ENCODE measurements around the gene TXNDC17.
"Not testable (repeated sequence)": the region's sequence is repeated elsewhere in the genome, so short reads cannot be mapped to it uniquely, and the experiment has no call there.

Gene TXNDC17

DNA sequence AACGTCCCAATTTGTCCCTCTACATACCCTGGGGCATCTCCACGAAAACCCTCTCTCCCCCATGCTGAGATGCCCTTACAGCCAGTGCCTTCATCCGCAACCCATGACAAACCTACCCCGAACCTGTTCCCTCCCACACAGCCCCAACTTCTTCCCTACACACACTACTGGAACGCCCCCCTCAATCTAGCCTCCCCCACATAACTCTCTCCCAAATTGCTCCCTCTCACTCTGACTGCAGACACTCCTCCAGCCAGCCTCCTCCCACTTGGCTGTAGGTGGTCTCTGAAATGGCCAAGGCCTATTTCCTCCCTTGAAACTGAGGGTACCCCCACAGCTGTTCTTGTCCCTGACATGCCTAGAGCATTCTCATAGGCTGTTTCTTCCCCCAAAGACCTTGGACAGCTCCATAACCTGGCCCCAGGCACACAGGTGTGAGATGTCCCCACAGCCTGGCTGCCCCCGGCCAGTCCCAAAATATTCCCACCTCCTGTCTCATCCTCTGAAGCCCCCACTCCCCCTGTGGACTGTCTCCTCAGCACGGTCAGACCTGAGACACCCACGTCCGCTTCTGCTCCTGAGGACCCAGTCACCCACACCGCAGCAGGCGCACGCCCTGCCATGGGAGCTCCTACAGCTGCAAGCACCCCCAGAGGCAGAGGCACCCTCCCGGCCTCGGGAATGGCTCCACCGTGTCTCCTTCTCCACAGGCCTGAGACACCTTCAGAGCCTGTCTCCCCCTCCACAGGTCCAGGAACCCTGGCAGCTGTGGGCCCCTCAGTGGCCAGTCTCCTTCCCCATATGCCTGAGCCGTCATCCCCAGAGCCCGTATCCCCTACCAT, 4.0 kb upstream of the TXNDC17 start:
- DNase-seq (ENCODE audit: low read depth in 2 of 3, low spot score in 1 of 3) = no peak

DNA sequence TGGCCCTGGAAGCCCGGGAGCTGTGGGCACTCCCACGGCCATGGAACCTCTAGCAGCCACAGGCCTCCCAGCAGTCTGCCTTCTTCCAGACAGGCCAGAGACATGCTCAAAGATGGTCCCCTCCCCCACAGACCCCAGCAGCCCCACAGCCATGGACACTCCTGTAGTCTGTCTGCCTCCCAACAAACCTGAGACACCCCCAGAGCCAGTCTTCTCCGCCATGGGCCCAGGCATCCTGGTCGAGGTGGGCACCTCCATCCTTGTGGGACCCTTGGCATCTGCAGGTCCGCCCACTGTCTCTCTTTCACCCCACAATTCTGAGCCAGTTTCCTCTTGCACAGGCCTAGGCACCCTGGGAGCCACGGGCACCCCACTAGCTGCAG, 3.4 kb upstream of the TXNDC17 start:
- DNase-seq (ENCODE audit: low read depth in 2 of 3, low spot score in 1 of 3) = no peak

DNA sequence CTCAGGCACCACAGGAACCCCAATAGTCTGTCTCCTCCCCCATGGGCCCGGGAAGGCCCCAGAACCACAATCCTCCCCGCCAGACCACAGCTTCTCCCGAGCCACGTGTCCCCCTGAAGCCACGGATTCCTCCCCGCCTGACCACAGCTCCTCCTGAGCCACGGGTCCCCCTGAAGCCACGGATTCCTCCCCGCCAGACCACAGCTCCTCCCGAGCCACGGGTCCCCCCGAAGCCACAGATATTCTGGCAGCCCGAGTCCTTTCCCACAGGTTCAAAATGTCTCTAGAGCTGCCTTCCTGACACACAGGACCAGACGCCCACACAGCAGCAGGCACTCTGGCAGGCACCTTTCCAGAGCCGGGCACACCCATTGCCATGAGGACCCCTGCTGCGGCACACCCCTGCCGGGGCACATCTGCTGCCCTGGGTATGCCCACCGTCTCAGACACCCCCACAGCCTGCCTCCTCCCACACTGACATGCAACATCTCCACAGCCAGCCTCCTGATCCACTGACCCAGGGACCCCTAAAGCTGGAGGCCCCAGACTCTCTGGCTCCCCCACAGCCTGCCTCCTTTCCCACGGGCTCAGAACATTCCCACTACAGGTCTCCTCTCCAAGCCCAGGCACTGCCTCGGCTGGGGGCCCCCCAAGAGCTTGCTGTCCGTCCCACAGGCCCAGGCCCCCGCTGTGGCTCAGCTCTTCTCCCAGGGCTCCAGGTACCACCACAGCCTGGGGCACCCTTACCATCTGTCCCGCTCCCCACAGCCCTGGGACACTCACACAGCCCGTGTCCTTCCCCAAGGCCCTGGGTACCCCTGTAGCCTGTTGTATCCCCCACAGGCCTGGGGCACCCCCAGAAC, 2.6 kb upstream of the TXNDC17 start:
- no peak for DNase-seq (ENCODE audit: low read depth in 2 of 3, low spot score in 1 of 3)

DNA sequence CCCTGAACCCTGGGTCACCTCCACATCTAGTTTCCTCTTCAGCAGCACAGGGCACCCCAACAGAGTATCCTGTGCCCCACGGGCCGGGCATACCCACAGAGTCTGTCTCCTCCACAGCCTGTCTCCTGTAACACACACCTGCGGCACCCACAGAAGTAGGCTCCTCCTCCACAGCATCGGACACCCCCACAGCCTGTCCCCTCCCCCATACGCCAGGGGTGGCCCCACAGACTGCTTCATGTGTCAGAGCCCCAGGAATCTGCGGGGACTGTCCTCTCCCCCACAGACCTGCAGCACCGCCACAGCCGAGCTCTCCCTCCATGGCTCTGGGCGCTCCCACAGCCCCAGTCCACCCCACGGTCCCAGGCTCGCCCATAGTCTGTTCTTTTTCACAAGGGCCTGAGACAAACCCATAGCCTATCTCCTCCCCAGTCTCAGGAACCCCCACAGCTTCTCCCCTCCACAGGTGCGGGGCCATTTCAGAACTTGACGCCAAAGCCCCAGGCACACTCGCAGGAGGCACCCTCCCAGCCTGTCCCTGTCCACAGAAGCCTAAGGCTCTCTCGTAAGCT, 1.8 kb upstream of the TXNDC17 start:
- no peak for DNase-seq (ENCODE audit: low read depth in 2 of 3, low spot score in 1 of 3)

DNA sequence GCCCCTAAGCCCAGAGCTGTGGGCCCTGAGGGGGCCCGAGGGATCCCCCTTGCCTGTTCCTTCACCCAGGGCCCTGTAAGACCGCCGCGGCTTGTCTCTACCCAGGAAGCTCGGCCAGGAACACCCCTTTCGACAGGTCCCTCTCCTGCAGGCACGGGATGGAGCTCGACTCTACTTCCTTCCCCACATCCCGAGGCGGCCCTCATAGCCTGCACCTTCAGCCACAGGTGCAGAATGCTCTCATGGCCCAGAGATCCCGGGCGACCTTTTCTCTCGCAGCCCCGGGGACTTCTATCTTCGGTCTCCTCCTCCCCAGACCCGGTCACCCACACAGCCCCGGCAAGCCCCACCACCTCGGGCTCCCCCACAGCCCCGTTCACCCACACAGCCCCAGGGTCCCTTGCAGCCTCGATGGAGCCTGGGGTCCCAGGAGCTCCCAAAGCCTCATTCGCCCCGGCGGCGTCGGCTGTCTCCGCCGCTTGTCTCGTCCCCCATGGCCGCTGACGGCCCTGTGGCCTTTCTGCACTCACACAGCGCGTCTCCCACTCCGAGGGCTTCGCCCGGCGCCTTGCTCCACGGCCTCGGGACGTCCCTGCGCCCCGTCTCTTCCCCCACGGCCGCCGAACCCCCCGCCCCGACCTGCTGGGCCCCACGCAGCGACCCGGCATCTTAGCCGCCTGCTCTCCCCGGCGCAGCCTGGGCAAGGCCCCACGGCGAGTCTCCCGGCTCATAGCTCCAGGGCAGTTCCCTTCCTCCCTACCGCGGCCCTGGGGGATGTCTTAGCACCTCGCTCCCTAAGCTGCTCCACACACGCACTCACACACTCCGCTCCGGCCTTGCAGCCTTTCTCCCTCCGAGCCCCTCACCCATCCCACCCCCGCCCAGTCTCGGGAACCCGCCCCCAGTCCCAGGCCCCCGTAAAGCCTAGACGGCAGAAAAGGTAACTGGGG, 999 bp upstream of the TXNDC17 start:
- DNase-seq (ENCODE audit: low read depth in 2 of 3, low spot score in 1 of 3) = peak in 1 of 3 donors; percentile 26

DNA sequence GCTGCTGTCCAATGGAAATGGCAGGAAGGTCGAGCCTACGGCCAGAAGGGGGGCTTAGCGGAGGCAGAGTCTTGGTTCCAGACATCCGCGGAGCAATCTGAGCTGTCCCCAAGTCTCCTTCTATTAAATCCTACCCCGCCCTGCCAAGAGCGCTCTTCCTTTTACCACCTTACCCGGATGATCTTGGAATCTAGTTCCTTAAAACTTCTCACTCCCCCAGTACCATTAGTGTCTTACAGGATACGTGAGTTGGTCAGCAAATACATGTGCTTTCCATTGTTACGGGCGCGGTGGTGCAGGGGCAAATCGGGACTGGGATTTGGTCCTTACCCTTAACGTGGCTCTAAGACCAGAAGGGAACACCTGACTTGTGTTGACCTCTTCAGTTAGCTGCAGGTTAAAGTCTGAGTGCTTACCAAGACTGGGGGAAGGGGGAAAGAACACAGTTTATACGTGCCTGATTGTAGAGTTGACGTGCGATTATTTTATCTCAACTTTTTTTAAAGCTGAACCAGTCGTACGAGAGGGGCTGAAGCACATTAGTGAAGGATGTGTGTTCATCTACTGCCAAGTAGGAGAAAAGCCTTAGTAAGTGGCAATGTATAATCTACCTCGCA, 495 bp downstream of the TXNDC17 start:
- no peak for DNase-seq (ENCODE audit: low read depth in 2 of 3, low spot score in 1 of 3)

DNA sequence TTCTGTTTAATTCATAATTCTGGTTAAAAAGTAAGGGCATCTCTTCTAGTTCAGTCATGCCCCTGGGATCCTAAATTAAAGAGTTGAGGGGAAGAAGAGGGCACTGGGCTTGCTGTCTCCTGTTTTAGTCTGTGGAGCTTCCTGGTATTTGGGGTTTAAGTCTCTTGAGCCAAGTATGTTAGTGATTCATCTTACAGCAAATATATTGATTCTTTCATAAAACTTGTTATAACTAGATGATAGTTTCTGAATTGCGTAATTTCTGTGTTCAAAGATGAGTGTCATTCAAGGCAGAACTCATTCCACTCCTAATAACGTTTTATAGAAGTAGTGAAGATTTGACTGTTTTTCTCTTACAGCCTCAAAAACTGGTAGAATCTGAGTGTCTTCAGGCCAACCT, 1.7 kb downstream of the TXNDC17 start:
- no peak for DNase-seq (ENCODE audit: low read depth in 2 of 3, low spot score in 1 of 3)

DNA sequence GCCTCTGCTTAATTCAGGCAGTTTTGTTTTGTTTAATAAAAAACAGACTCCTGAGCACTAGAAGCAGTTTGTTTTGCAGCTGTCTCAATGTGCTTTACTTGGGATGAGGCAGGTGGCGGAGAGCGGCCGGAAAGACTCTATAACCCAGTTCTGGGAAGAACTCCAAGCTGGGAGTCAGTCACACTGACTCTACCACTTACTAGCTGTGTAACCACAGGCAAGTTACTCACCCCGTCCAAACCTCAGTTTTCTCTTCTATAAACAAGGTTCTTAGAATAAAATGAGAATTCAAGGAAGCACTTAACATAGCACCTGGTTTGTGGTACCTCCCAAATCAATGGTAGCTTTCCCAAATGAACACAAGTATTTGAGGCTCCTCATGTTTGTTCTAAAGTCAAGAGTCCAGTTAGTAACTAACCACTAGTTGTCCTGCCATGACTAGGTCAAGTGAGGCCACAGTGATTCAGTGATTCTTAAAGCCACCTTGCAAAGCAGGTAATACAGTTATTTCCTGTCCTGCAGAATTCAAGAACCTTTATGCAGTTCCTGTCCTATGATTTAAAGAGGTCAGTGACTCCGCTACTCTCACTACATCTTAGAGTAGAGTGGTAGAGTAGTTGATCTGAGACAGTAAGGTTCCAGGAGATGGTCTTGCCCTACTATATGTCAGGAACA, 2.7 kb downstream of the TXNDC17 start:
- DNase-seq (ENCODE audit: low read depth in 2 of 3, low spot score in 1 of 3) = no peak

DNA sequence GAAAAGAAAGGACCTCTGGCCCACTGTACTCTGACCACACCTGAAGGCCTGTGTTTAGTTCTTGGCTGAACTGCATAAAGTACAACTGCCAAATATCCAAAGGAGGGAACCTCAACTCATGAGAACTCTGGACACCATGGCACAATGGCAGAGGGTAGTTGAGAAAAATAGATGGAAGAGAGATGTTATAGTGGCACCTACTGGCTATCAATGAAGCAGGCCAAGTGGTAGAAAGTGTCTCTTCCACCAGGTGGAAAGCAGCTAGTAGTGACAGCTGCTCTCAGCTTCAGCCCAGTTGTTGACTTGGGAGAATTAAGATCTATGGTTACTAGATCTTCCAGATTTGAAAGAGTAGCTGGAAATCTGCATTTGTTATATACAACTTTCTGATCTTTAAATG, 7.3 kb downstream of the TXNDC17 start:
- DNase-seq (ENCODE audit: low read depth in 2 of 3, low spot score in 1 of 3) = no peak

DNA sequence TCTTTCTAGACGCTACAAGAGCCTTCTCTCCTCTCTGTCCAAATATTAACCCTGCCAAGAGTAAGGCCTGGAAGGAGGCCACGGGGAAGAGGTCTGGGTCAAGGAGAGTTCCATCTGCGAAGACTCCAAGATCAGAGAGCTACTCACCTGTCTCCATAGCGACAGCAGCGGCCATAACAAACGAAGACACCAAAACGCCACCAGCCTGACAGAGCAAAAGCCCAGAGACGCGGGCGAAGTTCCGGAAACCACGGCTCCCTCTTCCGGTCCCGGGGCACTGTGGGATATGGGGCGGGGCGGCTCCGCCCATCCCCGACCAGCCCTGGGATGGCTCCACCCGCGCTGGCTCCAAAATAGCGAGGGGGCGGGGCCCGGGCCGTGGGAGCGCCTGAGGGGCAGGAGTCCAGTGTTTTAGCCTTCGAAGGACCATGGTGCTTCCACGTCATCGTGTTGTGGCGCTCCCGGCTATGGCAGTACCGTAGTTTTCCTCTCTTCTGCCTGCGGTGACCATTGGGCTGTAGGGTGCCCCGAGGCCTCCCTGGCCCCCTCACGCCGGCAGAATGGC, 10.6 kb downstream of the TXNDC17 start, which contains the start of the genes C17orf100 and MED31:
Gene C17orf100, plus strand, starts transcription at position 409 of the 565 bp plus-strand sequence. Its CDS starts 152 bp downstream, at position 561.
Gene MED31, minus strand, starts transcription at position 252 of the 565 bp plus-strand sequence. Its CDS starts 77 bp downstream, at position 175.
- DNase-seq (ENCODE audit: low read depth in 2 of 3, low spot score in 1 of 3) = peak; percentile 92 to 95 (median 94)

DNA sequence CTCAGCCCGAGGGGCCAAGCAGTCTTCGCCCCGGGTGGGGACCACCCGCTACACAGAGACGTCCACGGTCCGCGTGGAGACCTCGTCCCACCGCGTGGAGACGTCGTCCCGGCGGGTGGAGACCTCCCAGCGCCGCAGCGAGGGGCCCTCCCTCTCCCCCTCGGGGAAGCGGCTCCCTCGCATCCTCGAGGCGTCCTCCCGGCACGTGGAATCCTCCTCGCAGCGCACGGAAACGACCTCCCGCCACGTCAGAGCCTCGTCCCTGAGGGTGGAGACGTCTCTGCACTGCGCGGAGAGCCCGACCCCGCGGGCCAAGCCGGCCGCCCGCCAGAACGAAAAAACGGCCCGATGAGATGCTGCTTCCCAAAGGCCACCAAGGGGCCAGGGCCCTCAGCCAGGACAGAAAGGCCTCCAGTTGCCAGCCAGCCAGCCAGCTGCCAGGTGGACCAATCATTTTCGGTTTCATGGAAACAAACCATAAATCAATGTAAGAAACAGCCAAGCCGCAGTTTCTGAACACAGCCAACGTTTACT, 11.1 kb downstream of the TXNDC17 start:
- DNase-seq (ENCODE audit: low read depth in 2 of 3, low spot score in 1 of 3) = no peak

DNA sequence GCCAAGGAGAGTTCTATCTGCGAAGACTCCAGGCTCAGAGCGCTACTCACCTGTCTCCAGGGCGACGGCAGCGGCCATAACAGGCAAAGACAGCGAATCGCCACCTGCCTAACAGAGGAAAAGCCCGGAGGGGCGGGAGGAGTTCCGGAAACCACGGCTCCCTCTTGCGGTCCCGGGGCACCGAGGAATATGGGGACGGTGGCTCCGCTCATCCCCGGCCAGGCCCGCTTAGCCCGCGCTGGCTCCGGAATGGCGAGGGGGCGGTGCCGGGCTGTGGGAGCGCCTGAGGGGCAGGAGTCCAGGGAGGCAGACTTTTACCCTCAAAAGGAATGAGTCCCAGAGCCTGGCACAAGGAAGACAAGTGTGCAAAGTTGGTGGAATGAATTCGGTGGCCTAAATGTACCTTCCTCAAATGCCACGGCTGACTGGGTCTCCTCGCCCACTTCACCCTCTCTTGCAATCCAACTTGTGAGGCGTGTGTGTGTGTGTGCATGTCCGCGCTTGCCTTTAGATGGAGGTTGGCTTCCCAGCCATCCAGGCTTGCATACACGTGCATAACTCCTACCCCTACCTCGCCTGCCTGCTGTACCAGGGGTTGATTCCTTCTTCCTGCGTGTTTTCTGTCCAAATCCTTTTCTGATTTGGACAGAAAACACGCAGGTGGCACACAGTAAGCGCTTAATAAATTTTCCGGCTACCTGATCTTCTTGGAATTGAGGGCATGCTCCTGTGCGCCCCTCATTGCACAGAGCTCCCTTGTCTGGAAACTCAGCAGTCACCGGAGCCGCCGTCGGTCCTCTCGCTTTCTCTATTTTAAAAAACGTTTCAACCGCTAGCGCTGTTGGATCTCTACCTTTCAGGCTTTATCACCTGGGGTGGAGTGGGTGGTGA, 14.2 kb downstream of the TXNDC17 start:
- DNase-seq (ENCODE audit: low read depth in 2 of 3, low spot score in 1 of 3) = no peak

DNA sequence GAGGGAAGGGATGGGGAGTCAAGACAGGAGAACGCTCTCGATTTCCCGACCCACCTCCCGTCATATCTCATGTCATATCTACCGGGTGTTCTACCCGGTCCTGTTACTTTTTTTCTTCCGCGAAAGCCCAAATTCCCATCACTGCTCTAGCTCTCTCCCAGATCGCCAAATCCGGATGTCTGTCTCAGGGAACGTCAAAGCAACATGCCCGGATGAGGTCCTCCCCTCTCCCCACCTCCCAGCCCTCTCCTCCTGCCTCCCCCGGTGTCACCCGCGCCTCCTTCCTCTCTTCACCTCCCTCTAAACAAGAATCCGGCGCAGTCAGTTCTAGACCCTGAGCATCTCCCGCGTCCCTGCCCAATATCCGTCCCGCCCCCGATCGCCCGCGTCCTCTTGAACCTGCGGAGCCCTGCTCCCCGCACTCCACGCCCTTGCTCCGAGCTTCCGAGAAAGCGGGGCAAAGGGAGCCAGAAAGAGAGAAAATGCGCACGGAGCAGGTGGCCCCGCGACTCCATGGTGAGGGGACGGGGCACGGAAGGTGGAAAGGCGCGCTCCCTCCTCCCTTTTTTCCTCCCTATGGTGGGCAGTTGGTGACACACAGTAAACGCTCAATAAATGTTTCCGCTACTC, 15.0 kb downstream of the TXNDC17 start:
- not testable (repeated sequence) for DNase-seq (ENCODE audit: low read depth in 2 of 3, low spot score in 1 of 3)

DNA sequence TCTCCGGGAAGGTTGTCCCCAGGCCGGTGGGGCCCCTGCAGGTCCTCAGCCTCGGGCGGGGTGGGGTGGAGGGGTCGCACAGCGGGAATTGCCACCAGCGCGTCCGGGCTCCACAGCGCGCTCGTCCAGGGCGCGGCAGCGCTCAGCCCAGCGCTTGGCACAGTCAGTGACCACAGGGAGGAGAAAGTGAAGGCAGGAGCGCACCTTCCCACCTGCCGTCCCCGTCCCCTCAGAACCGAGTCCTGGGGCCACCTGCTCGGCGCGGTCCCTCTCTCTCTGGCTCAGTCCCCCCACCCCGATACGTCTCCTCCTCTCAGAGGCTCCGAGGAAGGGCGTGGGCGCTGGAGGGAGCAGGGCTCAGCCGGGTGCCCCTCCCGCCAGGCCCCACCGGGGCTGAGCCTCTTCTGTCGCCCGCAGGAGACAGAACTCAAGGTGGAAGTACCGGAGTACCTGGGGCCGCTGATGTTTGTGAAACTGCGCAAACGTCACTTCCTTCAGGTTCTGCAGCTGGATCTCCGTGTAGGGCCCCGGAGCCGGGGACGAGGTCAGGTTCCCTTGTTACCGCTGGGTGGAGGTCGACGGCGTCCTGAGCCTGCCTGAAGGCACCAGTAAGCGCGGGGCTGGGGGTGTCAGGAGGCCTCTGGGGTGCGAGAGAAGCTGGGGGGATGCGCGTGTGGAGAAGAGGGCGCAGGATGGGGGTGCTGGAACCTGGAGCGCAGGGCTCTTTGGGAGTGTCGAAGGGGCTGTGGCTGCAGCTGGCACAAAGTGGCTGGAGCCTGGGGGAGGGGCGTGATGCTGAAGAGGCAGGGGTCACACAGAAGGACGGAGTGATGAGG, 16.2 kb downstream of the TXNDC17 start:
- peak in 1 of 3 donors; percentile 43 for DNase-seq (ENCODE audit: low read depth in 2 of 3, low spot score in 1 of 3)

DNA sequence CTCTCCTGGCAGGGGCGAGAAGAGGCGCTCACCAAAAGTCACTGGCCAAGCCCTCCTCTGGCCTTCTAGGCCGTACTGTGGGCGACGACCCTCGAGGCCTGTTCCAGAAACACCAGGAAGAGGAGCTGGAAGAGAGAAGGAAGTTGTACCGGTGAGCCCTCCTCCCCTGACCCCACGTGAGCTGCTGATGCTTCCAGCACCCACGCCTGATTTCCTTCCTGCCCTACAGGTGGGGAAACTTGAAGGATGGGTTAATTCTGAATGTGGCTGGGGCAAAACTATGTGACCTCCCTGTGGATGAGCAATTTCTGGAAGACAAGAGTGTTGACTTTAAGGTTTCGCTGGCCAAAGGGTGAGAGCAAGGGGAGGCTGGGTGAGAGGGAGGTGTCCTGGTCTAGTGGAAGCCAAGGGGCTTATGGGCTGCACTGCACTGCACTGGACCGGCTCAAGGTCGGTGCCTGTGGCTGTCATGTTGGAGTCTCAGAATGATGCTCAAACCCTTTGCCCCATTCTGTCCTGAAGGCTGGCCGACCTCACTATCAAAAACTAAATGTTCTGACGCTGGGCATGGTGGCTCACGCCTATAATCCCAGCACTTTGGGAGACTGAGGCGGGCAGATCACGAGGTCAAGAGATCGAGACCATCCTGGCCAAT, 16.9 kb downstream of the TXNDC17 start:
- no peak for DNase-seq (ENCODE audit: low read depth in 2 of 3, low spot score in 1 of 3)

DNA sequence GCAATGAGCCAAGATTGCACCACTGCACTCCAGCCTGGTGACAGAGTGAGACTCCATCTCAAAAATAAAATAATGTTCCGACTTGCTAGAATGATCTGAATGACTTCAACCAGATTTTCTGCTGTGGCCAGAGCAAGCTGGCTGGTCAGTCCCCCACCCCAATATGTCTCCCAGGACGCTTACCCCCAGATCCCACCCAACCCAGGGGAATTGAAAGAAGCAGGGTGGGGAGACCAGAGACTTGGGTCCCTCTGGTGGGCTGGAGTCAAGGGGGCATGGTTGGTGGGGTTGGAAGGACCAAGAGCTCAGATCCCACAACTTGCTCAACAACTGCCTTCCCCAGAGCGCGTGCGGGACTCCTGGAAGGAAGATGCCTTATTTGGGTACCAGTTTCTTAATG, 17.6 kb downstream of the TXNDC17 start:
- DNase-seq (ENCODE audit: low read depth in 2 of 3, low spot score in 1 of 3) = not testable (repeated sequence)

Measured in stimulated activated CD4-positive, alpha-beta T cell treated with anti-CD3 and anti-CD28 coated beads, Interleukin-12 subunit alpha, Interleukin-12 subunit beta, amount 100 ng/mL, for 48 hours (primary cell).